Activated CD8-positive, alpha-beta memory T cell treated with anti-CD3 and anti-CD28 coated beads, Interleukin-2, amount 50 U/mL, for 1 hour (primary cell): Measurements from ENCODE around the gene MYO6.
"Not testable (repeated sequence)": the region's sequence is repeated elsewhere in the genome, so short reads cannot be mapped to it uniquely, and the experiment has no call there.

Experiments
- DNase-seq: peaks from one replicate; pipeline ENCODE4 v3.0.0-alpha.2; 2020; ENCODE audit errors: extremely low read depth

The MYO6 gene

GRCh38 chr6:75892384-75892783 is 143.3 kb downstream of the MYO6 start:
- no peak for DNase-seq

- no peak for DNase-seq
Measured at GRCh38 chr6:75893058-75893775, 144.2 kb downstream of the MYO6 start.

GRCh38 chr6:75893776-75894152 is 144.7 kb downstream of the MYO6 start:
- no peak for DNase-seq

- DNase-seq = no peak
Measured at GRCh38 chr6:75896526-75896925, 147.5 kb downstream of the MYO6 start.

GRCh38 chr6:75900216-75900615 is 151.2 kb downstream of the MYO6 start:
- not testable (repeated sequence) for DNase-seq

- not testable (repeated sequence) for DNase-seq
Measured at GRCh38 chr6:75905129-75905528, 156.1 kb downstream of the MYO6 start.

- DNase-seq = no peak
Measured at GRCh38 chr6:75906871-75907270, 157.8 kb downstream of the MYO6 start.

GRCh38 chr6:75907444-75907843 is 158.4 kb downstream of the MYO6 start:
- no peak for DNase-seq

- no peak for DNase-seq
Measured at GRCh38 chr6:75913040-75913439, 164.0 kb downstream of the MYO6 start.

GRCh38 chr6:75922226-75922625 is 173.2 kb downstream of the MYO6 start:
- no peak for DNase-seq

- no peak for DNase-seq
Measured at GRCh38 chr6:75926293-75927168, 177.5 kb downstream of the MYO6 start.

GRCh38 chr6:75931011-75931680 is 182.1 kb downstream of the MYO6 start:
- no peak for DNase-seq

- no peak for DNase-seq
Measured at GRCh38 chr6:75932067-75932466, 183.0 kb downstream of the MYO6 start.

GRCh38 chr6:75933387-75933975 is 184.4 kb downstream of the MYO6 start:
- no peak for DNase-seq

GRCh38 chr6:75934643-75935472 is 185.8 kb downstream of the MYO6 start:
- no peak for DNase-seq

- DNase-seq = no peak
Measured at GRCh38 chr6:75935473-75935793, 186.4 kb downstream of the MYO6 start.

- no peak for DNase-seq
Measured at GRCh38 chr6:75936682-75937081, 187.6 kb downstream of the MYO6 start.

GRCh38 chr6:75937846-75938245 is 188.8 kb downstream of the MYO6 start:
- DNase-seq = no peak

GRCh38 chr6:75940564-75940963 is 191.5 kb downstream of the MYO6 start:
- no peak for DNase-seq

- DNase-seq = no peak
Measured at GRCh38 chr6:75941509-75941908, 192.5 kb downstream of the MYO6 start.

GRCh38 chr6:75943381-75943780 is 194.3 kb downstream of the MYO6 start:
- no peak for DNase-seq
